Liver (tissue), 9 donors: ENCODE results near the gene HOXD13. TPM values are rescaled to one million over a fixed set of nuclear protein-coding genes. Genes with fewer than 3 reads are reported as not detected.

ENCODE experiments used
- DNase-seq: peaks from one replicate; pipeline ENCODE4 v3.0.0-alpha.2; 2017; ENCODE audit warnings: low spot score
- H3K27ac ChIP-seq, 2 donors: one replicate each; pipeline ENCODE4 v1.7.0; 2013; ENCODE audit warnings: inconsistent platforms in 2 of 2, low read length in 2 of 2, control low read depth in 1 of 2, low read depth in 1 of 2, mild to moderate bottlenecking in 1 of 2
- H3K27me3 ChIP-seq, 4 donors: one replicate each; pipeline versions ENCODE4 v1.6.1 to v1.7.0; 2013; ENCODE audit warnings: low read length in 3 of 4, inconsistent platforms in 1 of 4, mild to moderate bottlenecking in 1 of 4, moderate library complexity in 1 of 4; ENCODE audit not compliant: control insufficient read depth in 4 of 4, insufficient read depth in 4 of 4
- H3K36me3 ChIP-seq, 4 donors: one replicate each; pipeline versions ENCODE4 v1.6.1 to v1.7.0; 2013; ENCODE audit warnings: low read length in 3 of 4, mild to moderate bottlenecking in 3 of 4, low read depth in 1 of 4, moderate library complexity in 1 of 4; ENCODE audit not compliant: control insufficient read depth in 4 of 4, insufficient read depth in 3 of 4
- H3K4me1 ChIP-seq, 4 donors: one replicate each; pipeline versions ENCODE4 v1.6.1 to v1.7.0; 2013; ENCODE audit warnings: low read length in 3 of 4, mild to moderate bottlenecking in 3 of 4, moderate library complexity in 1 of 4; ENCODE audit not compliant: control insufficient read depth in 4 of 4, insufficient read depth in 4 of 4
- H3K4me3 ChIP-seq, 3 donors: one replicate each; pipeline versions ENCODE4 v1.6.1 to v1.7.0; 2013; ENCODE audit warnings: low read length in 3 of 3, control low read depth in 1 of 3, low read depth in 1 of 3, mild to moderate bottlenecking in 1 of 3
- H3K9ac ChIP-seq, 2 donors: one replicate each; pipeline ENCODE4 v1.7.0; 2013; ENCODE audit warnings: low read length in 2 of 2, mild to moderate bottlenecking in 2 of 2, moderate library complexity in 2 of 2, control low read depth in 1 of 2, low read depth in 1 of 2
- H3K9me3 ChIP-seq, 4 donors: one replicate each; pipeline versions ENCODE4 v1.6.1 to v1.7.0; 2013; ENCODE audit warnings: low read length in 3 of 4; ENCODE audit not compliant: control insufficient read depth in 4 of 4
- EGR1 ChIP-seq, 2 donors: IDR thresholded peaks; 2 replicates each; pipeline ENCODE4 v1.6.1; 2016 to 2018; ENCODE audit warnings: antibody characterized with exemption in 2 of 2, low read depth in 2 of 2
- FOXA1 ChIP-seq: IDR thresholded peaks from 2 replicates; pipeline ENCODE4 v1.6.1; 2016; ENCODE audit warnings: antibody characterized with exemption
- FOXA2 ChIP-seq: IDR thresholded peaks from 2 replicates; pipeline ENCODE4 v1.6.1; 2016; ENCODE audit warnings: antibody characterized with exemption
- GABPA ChIP-seq, 2 donors: IDR thresholded peaks in 1 of 2; conservative IDR thresholded peaks in 1 of 2; 2 replicates each; pipeline ENCODE4 v1.6.1; 2016; ENCODE audit warnings: antibody characterized with exemption in 2 of 2, mild to moderate bottlenecking in 1 of 2, moderate library complexity in 1 of 2
- HNF4A ChIP-seq, 2 donors: conservative IDR thresholded peaks; 2 replicates each; pipeline ENCODE4 v1.6.1; 2016; ENCODE audit warnings: antibody characterized with exemption in 2 of 2, mild to moderate bottlenecking in 2 of 2
- HNF4G ChIP-seq: IDR thresholded peaks from 2 replicates; pipeline ENCODE4 v1.6.1; 2016; ENCODE audit warnings: antibody characterized with exemption
- JUND ChIP-seq, 2 donors: IDR thresholded peaks; 2 replicates each; pipeline ENCODE4 v1.6.1; 2016; ENCODE audit warnings: antibody characterized with exemption in 2 of 2
- NR2F2 ChIP-seq: IDR thresholded peaks from 2 replicates; pipeline ENCODE4 v1.6.1; 2016; ENCODE audit warnings: antibody characterized with exemption
- RAD21 ChIP-seq, 2 donors: IDR thresholded peaks; 2 replicates each; pipeline ENCODE4 v1.6.1; 2016; ENCODE audit warnings: antibody characterized with exemption in 2 of 2, mild to moderate bottlenecking in 2 of 2
- RXRA ChIP-seq, 2 donors: IDR thresholded peaks; 2 replicates each; pipeline ENCODE4 v1.6.1; 2017 to 2018; ENCODE audit warnings: antibody characterized with exemption in 2 of 2, mild to moderate bottlenecking in 1 of 2
- SP1 ChIP-seq: IDR thresholded peaks from 2 replicates; pipeline ENCODE4 v1.6.1; 2018; ENCODE audit warnings: antibody characterized with exemption, mild to moderate bottlenecking
- TAF1 ChIP-seq: conservative IDR thresholded peaks from 2 replicates; pipeline ENCODE4 v1.6.1; 2016; ENCODE audit warnings: antibody characterized with exemption, mild to moderate bottlenecking
- YY1 ChIP-seq: IDR thresholded peaks from 2 replicates; pipeline ENCODE4 v1.6.1; 2016; ENCODE audit warnings: antibody characterized with exemption, mild to moderate bottlenecking
- WGBS: extraction: QIAGEN DNeasy Blood & Tissue Kit; methylation state at CpG from one replicate; pipeline ENCODE4 v1.1.7; 2013; 5-methylcytosine and 5-hydroxymethylcytosine counted together
- polyA plus RNA-seq, 2 donors: library from polyadenylated mRNA; stranded (reverse) in 1 of 2; unstranded in 1 of 2; fragments of 200-250 nt in 1 of 2; fragments of >200 nt in 1 of 2; fragmentation: Nextera tagmentation in 1 of 2; extraction: Ambion mirVana in 1 of 2; gene quantifications; one replicate each; pipeline versions ENCODE4 v1.2.1 to v1.2.3, GENCODE V29; 2013 to 2015
- total RNA-seq, 2 donors: library from RNA; depleted of rRNA; stranded (reverse); fragments of >200 nt; gene quantifications; one replicate each; pipeline ENCODE4 v1.2.3, GENCODE V29; 2014
- TF ChIP-seq, protein P1 (sequence below): IDR thresholded peaks from 2 replicates; pipeline ENCODE4 v1.6.1; 2016; ENCODE audit warnings: antibody characterized with exemption
- TF ChIP-seq, protein P2 (sequence below): IDR thresholded peaks from 2 replicates; pipeline ENCODE4 v1.6.1; 2016; ENCODE audit warnings: antibody characterized with exemption
- TF ChIP-seq, protein P3 (sequence below): fragments of 150-350 bp; IDR thresholded peaks from 2 replicates; pipeline ENCODE4 v1.5.1; 2017; ENCODE audit warnings: improper control_type of control experiment, low read depth, low read length; ENCODE audit not compliant: missing input control
- TF ChIP-seq, protein P4 (sequence below): IDR thresholded peaks from 2 replicates; pipeline ENCODE4 v1.6.1; 2016; ENCODE audit warnings: antibody characterized with exemption, mild to moderate bottlenecking
- TF ChIP-seq, protein P5 (sequence below): IDR thresholded peaks from 2 replicates; pipeline ENCODE4 v1.6.1; 2016; ENCODE audit warnings: antibody characterized with exemption
- donor health status: healthy.
- donor health status: healthy.
- donor health status: healthy.
- donor health status: healthy.
- donor health status: healthy.

Gene HOXD13
- total and polyA plus RNA-seq, 4 donors: not detected

DNA sequence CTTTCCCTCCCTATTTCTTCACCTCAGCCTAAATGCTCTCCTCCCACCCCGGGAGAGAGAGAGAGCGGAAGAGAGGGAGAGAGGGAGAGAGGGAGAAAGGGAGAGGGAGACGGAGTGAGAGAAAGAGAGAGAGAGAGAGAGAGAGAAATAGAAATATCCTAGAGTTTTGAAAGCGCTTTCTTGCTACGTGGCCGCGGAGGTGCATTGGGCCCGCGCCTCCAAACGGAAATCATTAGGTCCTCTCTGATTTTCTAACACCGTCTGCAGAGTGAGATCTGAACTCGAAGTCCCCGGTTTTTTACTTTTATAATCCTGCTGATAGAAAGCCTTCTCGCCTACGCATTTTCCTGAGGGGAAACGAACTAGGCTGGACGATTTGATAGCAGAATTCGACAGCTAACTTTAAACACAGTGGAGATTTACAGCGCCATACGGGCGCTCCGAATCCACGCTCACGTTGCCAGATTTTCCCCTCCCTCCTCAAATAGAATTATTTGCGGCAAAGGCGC is 7.9 kb upstream of the HOXD13 start:
- H3K27me3 ChIP-seq: peaks cover 17 to 71% (median 40%) of the 10 kb centered on the region in 4 donors
- H3K9me3 ChIP-seq: peaks cover 0 to 29% (median 5%) of the 10 kb centered on the region in 4 donors
- peaks cover 11 to 28% (median 15%) of the 10 kb centered on the region in 4 donors for H3K4me1 ChIP-seq
- H3K4me3 ChIP-seq: no peak overlapping the region
- no peak for DNase-seq
- H3K27ac ChIP-seq: no peak overlapping the region
- 6% methylated on average over 26 of the region's 26 CpGs for WGBS
- H3K9ac ChIP-seq: no peak overlapping the region
- TF ChIP-seq, protein P1, sequence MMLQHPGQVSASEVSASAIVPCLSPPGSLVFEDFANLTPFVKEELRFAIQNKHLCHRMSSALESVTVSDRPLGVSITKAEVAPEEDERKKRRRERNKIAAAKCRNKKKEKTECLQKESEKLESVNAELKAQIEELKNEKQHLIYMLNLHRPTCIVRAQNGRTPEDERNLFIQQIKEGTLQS: no peak
- no peak for TF ChIP-seq TAF1
- TF ChIP-seq, protein P2, sequence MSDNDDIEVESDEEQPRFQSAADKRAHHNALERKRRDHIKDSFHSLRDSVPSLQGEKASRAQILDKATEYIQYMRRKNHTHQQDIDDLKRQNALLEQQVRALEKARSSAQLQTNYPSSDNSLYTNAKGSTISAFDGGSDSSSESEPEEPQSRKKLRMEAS: no peak
- TF ChIP-seq GABPA (IDR thresholded peaks at IDR 0.05 in 1 of 2, conservative IDR thresholded peaks at IDR 0.05 in 1 of 2): no peak
- TF ChIP-seq, protein P3, sequence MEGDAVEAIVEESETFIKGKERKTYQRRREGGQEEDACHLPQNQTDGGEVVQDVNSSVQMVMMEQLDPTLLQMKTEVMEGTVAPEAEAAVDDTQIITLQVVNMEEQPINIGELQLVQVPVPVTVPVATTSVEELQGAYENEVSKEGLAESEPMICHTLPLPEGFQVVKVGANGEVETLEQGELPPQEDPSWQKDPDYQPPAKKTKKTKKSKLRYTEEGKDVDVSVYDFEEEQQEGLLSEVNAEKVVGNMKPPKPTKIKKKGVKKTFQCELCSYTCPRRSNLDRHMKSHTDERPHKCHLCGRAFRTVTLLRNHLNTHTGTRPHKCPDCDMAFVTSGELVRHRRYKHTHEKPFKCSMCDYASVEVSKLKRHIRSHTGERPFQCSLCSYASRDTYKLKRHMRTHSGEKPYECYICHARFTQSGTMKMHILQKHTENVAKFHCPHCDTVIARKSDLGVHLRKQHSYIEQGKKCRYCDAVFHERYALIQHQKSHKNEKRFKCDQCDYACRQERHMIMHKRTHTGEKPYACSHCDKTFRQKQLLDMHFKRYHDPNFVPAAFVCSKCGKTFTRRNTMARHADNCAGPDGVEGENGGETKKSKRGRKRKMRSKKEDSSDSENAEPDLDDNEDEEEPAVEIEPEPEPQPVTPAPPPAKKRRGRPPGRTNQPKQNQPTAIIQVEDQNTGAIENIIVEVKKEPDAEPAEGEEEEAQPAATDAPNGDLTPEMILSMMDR: no peak
- TF ChIP-seq HNF4A (conservative IDR thresholded peaks at IDR 0.05): no peak
- TF ChIP-seq FOXA2: no peak
- TF ChIP-seq NR2F2: no peak
- H3K36me3 ChIP-seq: no peaks in the 10 kb centered on the region

DNA sequence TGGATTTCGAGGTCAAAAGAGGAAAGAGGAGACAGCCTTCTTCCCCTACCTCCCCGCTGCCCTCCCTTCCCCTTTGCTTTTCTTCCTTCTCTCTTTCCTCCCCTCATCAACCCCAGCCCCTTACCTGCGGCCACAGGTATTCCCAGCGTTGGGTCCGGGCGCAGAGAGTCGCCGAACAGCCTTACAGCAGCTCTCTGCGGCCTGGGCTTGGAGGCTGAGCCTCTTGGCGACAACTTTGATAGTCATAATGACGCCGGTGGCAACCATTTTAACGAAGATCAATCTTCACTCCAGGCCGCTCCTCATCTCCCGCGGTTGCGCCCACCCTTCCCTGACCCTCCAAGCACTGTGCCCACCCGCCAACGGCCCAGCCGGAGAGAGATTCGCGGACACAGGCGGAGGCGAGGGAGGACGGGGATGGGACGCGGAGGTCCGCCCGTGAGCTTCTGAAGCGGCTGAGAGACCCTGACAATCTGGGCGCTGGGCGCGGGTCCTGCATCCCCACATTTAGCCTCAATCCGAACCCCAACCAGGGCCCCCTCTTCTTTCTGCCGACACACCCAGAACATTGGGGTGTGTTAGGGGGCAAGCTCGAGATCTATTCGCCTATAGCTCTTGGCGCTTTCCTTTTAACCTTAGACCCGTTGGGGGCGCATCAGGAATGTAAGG is 7.3 kb upstream of the HOXD13 start:
- no peak overlapping the region for H3K27ac ChIP-seq
- H3K9me3 ChIP-seq: peaks cover 0 to 29% (median 5%) of the 10 kb centered on the region in 4 donors
- WGBS: 7% methylated on average over 40 of the region's 40 CpGs
- peaks cover 8 to 25% (median 14%) of the 10 kb centered on the region in 4 donors for H3K4me1 ChIP-seq
- no peak overlapping the region for H3K4me3 ChIP-seq
- H3K9ac ChIP-seq: no peak overlapping the region
- DNase-seq: no peak
- TF ChIP-seq TAF1: no peak
- TF ChIP-seq, protein P3: no peak
- TF ChIP-seq, protein P2: no peak
- TF ChIP-seq, protein P1: no peak
- TF ChIP-seq FOXA2: no peak
- no peak for TF ChIP-seq EGR1 (IDR thresholded peaks at IDR 0.05; ENCODE audit: low read depth in 2 of 2)
- TF ChIP-seq, protein P4, sequence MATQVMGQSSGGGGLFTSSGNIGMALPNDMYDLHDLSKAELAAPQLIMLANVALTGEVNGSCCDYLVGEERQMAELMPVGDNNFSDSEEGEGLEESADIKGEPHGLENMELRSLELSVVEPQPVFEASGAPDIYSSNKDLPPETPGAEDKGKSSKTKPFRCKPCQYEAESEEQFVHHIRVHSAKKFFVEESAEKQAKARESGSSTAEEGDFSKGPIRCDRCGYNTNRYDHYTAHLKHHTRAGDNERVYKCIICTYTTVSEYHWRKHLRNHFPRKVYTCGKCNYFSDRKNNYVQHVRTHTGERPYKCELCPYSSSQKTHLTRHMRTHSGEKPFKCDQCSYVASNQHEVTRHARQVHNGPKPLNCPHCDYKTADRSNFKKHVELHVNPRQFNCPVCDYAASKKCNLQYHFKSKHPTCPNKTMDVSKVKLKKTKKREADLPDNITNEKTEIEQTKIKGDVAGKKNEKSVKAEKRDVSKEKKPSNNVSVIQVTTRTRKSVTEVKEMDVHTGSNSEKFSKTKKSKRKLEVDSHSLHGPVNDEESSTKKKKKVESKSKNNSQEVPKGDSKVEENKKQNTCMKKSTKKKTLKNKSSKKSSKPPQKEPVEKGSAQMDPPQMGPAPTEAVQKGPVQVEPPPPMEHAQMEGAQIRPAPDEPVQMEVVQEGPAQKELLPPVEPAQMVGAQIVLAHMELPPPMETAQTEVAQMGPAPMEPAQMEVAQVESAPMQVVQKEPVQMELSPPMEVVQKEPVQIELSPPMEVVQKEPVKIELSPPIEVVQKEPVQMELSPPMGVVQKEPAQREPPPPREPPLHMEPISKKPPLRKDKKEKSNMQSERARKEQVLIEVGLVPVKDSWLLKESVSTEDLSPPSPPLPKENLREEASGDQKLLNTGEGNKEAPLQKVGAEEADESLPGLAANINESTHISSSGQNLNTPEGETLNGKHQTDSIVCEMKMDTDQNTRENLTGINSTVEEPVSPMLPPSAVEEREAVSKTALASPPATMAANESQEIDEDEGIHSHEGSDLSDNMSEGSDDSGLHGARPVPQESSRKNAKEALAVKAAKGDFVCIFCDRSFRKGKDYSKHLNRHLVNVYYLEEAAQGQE: no peak
- TF ChIP-seq RXRA (IDR thresholded peaks at IDR 0.05): no peak
- TF ChIP-seq HNF4G: no peak
- TF ChIP-seq, protein P5, sequence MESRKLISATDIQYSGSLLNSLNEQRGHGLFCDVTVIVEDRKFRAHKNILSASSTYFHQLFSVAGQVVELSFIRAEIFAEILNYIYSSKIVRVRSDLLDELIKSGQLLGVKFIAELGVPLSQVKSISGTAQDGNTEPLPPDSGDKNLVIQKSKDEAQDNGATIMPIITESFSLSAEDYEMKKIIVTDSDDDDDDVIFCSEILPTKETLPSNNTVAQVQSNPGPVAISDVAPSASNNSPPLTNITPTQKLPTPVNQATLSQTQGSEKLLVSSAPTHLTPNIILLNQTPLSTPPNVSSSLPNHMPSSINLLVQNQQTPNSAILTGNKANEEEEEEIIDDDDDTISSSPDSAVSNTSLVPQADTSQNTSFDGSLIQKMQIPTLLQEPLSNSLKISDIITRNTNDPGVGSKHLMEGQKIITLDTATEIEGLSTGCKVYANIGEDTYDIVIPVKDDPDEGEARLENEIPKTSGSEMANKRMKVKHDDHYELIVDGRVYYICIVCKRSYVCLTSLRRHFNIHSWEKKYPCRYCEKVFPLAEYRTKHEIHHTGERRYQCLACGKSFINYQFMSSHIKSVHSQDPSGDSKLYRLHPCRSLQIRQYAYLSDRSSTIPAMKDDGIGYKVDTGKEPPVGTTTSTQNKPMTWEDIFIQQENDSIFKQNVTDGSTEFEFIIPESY: no peak
- TF ChIP-seq JUND (IDR thresholded peaks at IDR 0.05): no peak
- TF ChIP-seq HNF4A (conservative IDR thresholded peaks at IDR 0.05): no peak
- TF ChIP-seq NR2F2: no peak
- TF ChIP-seq YY1: no peak
- TF ChIP-seq SP1: no peak
- no peak for TF ChIP-seq FOXA1
- no peak for TF ChIP-seq RAD21 (IDR thresholded peaks at IDR 0.05)
- TF ChIP-seq GABPA (IDR thresholded peaks at IDR 0.05 in 1 of 2, conservative IDR thresholded peaks at IDR 0.05 in 1 of 2): no peak
- H3K36me3 ChIP-seq: no peaks in the 10 kb centered on the region
- H3K27me3 ChIP-seq: peaks cover 17 to 70% (median 40%) of the 10 kb centered on the region in 4 donors
